NCI-H446 treated with DMSO at 0.1 percent for 48 hours (cell line): ENCODE results near the gene MYO18A.
A peak's percentile ranks its signal among the peaks of the same experiment; 100 is the strongest.
"Not testable (repeated sequence)": the region's sequence is repeated elsewhere in the genome, so short reads cannot be mapped to it uniquely, and the experiment has no call there.

Source experiments
- DNase-seq: peaks from one replicate; lab custom pipeline; 2025; lab: John Stamatoyannopoulos, UW

Gene MYO18A, protein sequence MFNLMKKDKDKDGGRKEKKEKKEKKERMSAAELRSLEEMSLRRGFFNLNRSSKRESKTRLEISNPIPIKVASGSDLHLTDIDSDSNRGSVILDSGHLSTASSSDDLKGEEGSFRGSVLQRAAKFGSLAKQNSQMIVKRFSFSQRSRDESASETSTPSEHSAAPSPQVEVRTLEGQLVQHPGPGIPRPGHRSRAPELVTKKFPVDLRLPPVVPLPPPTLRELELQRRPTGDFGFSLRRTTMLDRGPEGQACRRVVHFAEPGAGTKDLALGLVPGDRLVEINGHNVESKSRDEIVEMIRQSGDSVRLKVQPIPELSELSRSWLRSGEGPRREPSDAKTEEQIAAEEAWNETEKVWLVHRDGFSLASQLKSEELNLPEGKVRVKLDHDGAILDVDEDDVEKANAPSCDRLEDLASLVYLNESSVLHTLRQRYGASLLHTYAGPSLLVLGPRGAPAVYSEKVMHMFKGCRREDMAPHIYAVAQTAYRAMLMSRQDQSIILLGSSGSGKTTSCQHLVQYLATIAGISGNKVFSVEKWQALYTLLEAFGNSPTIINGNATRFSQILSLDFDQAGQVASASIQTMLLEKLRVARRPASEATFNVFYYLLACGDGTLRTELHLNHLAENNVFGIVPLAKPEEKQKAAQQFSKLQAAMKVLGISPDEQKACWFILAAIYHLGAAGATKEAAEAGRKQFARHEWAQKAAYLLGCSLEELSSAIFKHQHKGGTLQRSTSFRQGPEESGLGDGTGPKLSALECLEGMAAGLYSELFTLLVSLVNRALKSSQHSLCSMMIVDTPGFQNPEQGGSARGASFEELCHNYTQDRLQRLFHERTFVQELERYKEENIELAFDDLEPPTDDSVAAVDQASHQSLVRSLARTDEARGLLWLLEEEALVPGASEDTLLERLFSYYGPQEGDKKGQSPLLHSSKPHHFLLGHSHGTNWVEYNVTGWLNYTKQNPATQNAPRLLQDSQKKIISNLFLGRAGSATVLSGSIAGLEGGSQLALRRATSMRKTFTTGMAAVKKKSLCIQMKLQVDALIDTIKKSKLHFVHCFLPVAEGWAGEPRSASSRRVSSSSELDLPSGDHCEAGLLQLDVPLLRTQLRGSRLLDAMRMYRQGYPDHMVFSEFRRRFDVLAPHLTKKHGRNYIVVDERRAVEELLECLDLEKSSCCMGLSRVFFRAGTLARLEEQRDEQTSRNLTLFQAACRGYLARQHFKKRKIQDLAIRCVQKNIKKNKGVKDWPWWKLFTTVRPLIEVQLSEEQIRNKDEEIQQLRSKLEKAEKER (N-terminal part only)

DNA sequence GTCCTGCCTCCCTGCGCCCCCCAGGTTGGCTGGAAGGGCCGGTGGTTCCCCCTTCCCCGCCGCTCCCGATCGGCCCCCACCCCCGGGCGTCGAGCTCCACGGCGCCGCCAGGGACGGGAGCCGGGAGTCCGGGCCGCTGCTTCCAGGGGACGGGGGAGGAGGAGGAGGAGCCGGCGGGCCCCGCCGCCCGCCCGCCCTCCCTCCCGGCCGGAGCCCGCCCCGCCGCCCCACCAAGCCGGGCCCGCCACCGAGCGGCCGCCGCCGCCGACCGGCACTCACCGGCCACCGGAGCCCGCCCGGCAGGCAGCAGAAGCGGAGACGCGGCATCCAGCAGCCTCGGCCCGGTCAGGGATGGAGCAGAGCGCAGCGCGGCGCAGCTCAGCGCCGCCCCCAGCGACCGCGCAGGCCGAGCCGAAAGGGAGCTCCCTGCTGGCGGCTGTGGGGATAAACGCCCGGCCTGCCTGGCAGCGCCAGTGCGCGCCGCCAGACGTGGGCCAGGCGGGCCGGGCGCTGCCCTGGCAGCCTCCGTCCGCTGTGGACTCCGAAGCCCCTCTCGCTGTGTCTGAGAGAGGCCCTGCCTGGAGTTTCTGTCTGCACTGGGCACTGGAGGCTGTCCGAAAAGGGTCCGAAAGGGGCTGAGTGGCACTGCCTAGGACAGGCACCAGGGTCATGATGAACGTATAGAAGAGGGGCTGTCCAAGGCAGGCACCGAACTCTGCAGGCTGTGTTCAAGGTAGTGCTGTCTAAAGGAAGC lies at the start of gene MYO18A:
Gene MYO18A, minus strand, starts transcription at position 365 of the 754 bp plus-strand sequence. CDS start 13,458 bp downstream, outside the sequence.
- DNase-seq = peak; percentile 30

DNA sequence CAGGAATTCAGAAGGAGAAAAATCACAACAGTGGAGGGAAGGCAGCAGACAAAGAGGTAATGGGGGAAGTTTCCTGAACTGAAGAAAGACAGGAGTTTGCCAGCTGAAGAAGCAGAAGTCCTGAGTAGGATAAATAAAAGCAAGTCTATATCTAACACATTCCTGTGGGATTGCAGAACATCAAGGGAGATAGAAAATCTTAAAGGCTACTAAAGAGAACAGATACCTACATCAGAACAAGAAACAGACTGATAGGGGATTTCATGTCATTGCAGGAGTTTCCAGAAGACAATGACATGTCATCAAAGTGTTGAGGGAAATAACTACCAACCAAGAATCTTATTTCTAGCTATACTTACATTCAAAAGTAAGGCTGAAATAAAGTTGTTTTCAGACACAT lies 45.2 kb upstream of the MYO18A start:
- no peak for DNase-seq

DNA sequence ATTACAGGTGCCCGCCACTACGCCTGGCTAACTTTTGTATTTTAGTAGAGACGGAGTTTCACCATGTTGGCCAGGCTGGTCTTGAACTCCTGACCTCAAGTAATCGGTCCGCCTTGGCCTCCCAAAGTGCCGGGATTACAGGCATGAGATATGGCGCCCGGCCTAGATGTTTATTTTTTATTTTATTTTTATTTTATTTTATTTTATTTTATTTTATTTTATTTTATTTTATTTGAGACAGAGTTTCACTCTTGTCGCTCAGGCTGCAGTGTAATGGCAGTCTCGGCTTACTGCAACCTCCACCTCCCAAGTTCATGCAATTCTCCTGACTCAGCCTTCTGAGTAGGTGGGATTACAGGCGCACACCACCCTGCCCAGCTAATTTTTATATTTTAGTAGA lies 41.1 kb upstream of the MYO18A start:
- DNase-seq = not testable (repeated sequence)

DNA sequence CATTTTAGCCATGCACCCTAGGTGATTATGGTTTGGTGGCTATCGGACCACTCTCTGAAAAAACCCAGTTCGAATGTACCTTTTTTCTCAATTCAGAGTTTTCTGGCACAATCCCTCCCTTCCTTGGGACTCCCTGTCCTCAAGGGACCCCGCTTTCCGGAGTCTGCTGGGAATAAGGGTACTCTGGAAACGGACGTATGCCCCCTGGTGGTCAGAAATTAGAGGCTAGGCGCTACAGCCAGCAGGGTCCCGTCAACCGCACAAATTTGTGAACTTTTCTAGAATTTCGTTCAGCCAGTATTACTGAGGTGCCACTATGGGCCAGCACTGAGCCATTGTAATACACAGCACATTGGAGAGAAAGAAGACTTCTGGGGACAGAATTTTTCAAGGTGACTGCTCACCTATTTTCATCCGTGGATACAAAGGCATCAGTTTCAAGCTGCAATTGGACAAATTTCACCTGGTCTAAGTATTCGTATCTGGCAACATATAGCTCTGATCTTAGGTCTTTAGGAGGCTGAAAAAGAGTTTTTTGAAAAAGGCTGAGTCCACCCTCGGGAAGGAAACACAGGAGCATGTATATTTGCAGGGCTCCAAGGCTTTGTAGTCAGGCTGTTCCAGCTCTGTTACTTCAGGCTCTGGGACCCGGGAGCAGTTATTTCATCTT lies 39.3 kb upstream of the MYO18A start:
- peak; percentile 13 for DNase-seq

DNA sequence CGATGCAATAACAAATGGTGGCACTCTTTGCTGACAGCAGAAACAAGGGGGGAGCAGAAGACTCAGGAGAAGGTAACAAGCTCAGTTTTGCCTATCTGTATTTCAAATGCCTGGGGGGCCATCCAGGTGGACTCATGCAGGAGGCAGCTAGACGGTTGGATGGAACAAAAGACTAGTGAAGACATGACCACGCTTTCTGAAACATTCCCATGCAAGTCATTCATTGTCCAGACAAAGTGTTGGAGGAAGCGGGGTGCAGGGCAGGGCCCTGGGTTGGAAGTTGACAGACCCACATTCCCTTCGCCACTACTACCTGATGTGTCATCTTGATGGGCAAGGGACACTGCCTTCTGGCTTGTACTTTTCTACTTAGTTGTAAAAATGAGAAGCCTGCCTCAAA lies 36.7 kb upstream of the MYO18A start:
- DNase-seq = no peak

DNA sequence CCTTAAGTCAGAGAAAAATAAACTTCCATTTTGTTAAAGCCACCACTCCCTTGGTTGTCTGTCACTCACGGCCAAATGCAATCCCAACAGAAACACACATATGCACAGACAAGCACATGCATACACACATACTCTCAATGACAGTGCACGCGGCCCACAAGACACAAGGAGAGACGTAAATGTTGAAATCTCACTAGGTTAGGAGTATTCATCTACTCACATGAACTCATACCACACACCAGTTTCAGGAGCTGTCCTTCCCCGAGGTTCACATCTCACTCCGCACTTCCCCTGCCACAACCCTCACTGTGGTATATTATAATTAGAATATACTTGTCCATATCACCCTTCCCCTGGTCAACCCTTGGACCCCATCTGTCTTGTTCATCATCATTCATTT lies 36.0 kb upstream of the MYO18A start:
- no peak for DNase-seq

DNA sequence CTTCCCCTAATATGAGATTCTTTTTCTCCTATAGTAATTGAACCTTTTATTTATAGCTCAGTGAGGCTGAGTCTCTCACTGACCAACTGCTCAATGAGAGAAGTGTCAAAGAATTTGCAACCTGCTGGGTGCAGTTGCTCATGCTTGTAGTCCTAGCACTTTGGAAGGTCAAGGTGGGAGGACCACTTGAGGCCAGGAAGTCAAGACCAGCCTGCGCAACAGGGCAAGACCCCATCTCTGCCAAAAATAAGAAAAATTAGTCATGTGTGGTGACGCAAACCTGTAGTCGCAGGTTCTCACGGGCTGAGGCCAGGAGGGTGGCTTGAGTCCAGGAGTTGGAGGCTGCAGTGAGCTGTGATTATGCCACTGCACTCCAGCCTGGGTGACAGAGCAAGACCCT lies 35.5 kb upstream of the MYO18A start:
- DNase-seq = no peak

DNA sequence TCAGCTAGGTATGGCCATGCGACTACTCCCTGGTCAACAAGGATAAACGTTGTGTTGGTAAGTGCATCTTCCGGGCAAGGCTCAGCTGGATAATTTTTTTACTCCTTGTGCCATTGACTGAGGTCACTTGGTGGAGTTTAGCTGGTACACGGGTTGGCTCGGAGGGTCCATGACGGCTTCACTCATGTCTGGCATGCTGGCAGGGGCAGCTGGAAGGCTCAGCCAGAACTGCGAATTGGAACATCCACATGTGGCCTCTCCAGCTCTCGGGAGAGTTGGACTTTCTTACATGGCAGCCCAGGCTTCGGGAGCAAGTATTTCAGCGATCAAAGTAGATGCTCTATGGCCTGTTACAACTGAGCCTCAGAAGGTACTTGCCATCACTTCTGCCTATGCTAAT lies 35.0 kb upstream of the MYO18A start:
- no peak for DNase-seq

DNA sequence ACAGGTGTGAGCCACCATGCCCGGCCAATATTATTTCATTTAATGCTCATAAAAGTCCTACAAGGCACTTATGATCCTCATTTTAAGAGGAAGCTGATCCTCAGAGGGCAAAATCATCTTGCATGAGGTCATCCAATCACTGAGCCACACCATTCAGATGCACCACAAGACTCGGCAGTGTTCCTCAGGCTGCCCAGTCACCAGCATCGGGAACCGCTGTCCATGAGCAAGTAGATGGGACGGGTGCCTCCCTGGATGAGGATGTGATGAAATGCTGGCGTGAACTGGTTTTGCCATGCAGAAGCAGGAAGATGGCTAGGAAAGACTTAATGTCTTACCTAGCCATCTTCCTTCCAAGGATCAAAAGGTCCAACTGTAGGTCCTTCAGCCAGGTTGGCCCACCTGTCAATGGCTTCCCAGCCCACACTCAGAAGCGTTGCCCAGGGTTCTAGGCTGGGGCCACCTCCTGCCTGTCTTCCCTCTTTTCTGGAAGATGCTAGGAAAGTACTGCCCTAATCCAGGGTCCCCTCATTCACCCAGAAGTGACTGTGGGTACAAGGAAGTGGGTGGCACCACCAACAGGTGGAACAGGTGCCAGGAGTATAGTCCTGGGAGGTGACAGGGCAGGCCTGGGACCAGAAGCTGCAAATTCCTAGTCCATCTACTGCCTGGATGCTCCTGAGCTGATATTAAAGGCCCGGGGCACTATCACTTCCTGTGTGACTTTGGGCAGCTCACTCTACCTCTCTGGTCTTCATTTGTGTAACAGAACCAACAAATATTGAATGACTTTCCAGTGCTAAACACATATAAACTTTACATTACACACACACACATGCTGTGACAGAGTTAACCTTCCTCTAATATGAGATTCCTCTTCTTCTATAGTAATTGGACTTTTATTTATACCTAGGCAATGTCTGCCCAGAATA lies 34.3 kb upstream of the MYO18A start:
- no peak for DNase-seq

DNA sequence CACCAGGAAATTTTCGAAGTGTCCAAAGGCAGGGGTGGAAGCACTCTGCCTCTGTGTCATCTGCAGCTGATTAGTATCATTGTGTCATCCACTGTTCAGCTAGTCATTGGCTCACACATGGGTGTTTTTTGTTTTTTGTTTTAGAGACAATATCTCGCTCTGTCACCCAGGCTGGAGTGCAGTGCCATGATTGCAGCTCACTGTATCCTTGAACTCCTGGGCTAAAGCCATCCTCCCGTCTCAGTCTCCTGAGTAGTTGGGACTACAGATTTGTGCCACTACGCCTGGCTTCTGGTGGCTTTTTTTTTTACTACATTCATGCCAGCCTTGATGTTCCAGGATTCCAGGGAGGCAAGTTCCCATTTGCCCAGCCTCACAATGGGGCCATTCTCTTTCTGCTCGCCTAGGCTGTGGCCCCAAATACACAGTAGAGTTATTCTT lies 32.5 kb upstream of the MYO18A start:
- DNase-seq = no peak

DNA sequence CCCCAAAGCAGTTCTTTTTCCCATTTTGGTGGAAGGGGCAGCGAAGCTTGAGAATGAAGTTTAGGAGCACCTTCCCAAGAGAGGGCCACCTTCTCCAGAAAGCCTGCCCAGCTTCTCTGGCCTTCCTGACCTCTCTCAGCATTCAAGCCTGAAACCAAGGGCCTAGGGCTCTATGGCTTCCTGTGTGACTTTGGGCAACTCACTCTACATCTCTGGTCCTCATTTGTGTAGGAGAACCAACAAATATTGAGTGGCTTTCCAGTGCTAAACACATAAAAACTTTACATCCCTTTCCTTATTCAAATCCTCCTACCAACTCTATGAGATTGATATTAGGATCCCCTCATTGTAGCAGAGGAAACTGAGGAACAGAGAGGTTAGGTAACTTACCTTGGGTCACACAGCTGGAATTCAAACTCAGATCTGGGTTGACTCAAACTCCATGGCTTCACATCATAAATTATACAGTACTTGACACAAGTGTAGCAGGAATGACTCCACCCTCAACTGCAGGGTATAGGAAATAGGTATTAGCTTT lies 32.0 kb upstream of the MYO18A start:
- DNase-seq = no peak

DNA sequence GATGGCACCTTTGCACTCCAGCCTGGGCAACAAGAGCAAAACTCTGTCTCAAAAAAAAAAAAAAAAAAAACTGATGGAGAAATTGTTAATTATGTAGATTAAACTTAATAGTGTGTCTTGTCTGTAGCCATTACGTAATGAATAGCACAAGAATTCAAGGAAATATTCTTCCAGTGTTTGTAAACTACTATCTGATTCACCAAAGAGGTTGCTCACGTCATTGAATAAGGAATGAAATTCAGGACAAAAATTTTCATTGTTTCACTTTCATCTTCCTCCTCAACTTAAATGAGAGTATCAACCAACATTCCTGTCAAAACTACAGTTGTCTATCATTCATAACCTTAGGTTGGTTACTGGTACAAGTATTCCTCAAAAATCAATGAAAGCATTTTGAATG lies 30.7 kb upstream of the MYO18A start:
- no peak for DNase-seq

DNA sequence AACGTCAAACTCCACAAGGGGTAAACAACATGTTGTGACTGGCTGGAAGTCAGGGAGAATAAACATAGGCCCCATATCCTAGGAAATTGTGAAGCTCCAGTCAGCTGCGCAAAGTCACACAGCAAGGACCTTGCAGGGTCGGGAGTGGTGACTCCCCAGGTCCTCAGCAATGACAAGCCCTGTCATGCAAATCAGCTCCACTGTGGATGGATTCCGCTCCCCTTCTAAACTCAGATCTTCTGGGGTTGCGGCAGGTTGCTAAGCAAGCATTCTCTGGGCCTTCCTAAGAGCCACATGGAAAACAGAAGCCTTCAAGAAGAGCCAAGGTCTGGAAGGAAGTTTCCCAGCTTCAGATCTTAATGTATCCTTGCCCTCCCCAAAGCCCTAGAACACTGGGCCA lies 28.9 kb upstream of the MYO18A start:
- DNase-seq = no peak

DNA sequence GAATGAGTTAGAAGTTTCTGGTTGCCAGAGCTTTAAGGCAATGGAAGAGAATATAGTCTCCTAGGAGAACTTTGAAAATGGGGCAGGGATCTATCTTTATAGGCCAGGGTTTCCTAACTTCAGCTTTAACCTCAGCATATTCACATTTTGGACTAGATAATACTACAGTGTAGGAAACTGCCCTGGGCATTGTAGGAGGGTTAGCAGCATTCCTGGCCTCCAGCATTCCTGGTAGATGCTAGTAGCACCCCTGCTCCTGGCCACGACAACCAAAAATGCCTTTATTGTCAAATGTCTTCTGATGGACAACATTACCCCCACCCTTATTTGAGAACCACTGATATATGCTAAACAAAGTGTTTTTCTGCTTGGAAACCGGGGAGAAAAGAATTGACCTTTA lies 27.8 kb upstream of the MYO18A start:
- no peak for DNase-seq

DNA sequence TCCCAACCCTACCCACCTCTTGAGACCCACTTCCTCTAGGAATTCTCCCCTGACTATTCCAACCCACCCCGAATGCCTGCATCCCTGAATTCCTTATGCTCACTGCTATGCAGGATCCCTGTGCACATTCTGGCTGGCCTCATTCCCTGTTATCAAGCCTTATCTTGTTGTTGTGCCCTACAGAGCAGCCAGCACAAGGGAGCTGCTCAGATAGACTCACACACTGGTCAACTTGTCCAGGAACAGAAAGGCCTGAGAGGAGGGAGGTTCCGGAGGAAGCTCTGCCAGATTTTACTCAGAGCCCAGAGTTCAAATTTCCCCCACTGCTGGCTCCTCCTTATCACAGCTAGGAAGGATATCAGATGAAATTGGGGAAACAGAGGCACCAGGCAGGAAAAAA lies 24.8 kb upstream of the MYO18A start:
- no peak for DNase-seq

DNA sequence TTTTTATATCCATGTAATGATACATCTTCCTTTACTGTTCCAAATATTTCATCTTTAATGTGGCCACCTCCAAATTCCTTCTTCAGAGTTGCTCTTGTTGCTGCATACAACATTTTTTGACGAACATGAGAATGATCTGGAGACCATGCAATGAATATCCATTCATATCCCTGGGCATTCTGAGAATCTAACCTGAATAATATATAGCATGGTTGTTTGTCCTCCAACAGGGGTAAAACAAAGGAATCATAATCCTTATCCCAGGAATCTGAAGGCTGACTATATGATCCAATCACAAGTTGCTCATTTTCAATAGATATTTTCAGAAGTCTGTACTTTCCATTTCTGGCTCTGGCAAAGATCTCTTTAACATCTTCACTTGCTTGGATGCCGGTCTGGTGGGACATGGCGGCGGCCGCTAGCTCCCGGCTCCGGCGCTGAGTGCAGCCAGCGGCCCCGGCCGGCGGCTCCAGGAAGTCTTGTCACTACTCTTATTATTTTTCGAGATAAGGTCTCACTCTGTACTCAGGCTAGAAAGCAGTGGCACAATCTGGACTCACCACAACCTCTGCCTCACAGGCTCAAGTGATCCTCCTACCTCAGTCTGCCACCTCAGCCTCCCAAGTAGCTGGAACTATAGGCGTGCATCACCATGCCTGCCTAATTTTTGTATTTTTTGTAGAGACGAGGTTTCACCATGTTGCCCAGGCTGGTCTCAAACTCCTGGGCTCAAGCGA lies 24.0 kb upstream of the MYO18A start:
- DNase-seq = not testable (repeated sequence)

DNA sequence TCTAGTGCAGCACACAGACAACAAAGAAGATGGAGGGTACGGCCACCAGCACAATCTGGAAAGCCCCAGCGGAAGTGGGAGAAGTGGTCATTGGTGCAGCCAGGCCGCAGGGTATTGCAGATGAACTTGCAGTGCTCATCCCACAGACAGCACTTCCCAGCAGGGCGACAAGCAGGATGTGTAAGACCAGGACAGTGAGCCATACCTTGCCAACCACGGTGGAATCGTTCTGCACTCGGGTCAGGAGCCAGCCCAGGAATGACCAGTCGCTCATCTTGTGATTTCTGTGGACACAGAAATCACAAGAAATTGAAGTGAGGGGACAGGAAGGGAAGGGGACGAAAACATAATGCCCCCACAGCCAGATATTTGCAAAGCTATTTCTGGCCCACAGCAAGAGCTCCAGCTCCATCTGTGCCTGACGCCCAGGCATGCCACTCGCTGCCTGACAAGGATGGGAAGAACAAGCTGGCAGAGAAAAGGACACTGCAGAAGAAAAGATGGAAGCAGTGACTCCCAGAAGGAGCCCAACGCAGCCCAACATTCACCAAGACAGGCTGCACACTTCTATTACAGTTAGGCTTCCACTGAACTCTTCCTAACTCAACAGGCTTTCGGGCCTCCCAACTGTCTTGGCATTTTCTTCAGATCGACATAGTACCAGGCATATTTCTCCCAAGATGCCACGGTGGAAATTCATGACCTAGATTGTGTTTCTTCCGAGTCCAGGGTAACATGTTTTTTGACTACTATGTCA lies 17.5 kb upstream of the MYO18A start:
- DNase-seq = no peak
